Fibroblast of lung (primary cell): ENCODE measurements around the gene GUCY2C. TPM values are rescaled to one million over a fixed set of nuclear protein-coding genes. Genes with fewer than 3 reads are reported as not detected.

Experiments used
- DNase-seq, 2 donors: peaks; one replicate each; pipeline versions ENCODE4 v3.0.0 to v3.0.0-alpha.2; 2010; ENCODE audit warnings: low read depth in 2 of 2
- H2AFZ ChIP-seq: 2 replicates; pipeline ENCODE4 v1.5.1; 2012; ENCODE audit warnings: low read length, control low read depth, inconsistent platforms
- H3K27ac ChIP-seq: 2 replicates; pipeline ENCODE4 v1.5.1; 2011; ENCODE audit warnings: low read length, control low read depth; ENCODE audit not compliant: insufficient read depth
- H3K27me3 ChIP-seq: 2 replicates; pipeline ENCODE4 v1.5.1; 2011; ENCODE audit warnings: mild to moderate bottlenecking, low read length; ENCODE audit not compliant: control insufficient read depth, insufficient read depth
- H3K36me3 ChIP-seq: 2 replicates; pipeline ENCODE4 v1.5.1; 2011; ENCODE audit warnings: low read length; ENCODE audit not compliant: control insufficient read depth, insufficient read depth
- H3K4me1 ChIP-seq: 2 replicates; pipeline ENCODE4 v1.5.1; 2011; ENCODE audit warnings: low read length; ENCODE audit not compliant: control insufficient read depth, insufficient read depth; ENCODE audit errors: extremely low read depth
- H3K4me2 ChIP-seq: 2 replicates; pipeline ENCODE4 v1.5.1; 2011; ENCODE audit warnings: low read length, control low read depth; ENCODE audit not compliant: insufficient read depth; ENCODE audit errors: extremely low read depth
- H3K4me3 ChIP-seq, 4 experiments: fragments of 200-600 bp in 1 of 4; sonication (generic) in 1 of 4; replicated peaks in 1 of 4; 2 replicates each; pipeline ENCODE4 v1.5.1; 2011 to 2016; ENCODE audit warnings: low read length in 4 of 4, low read depth in 3 of 4, mild to moderate bottlenecking in 3 of 4, control low read depth in 2 of 4, inconsistent platforms in 1 of 4, mixed read lengths in 1 of 4; ENCODE audit not compliant: insufficient read depth in 1 of 4; ENCODE audit errors: control extremely low read depth in 1 of 4
- H3K79me2 ChIP-seq: 2 replicates; pipeline ENCODE4 v1.5.1; 2012; ENCODE audit warnings: mild to moderate bottlenecking, low read length, inconsistent platforms; ENCODE audit not compliant: control insufficient read depth, insufficient read depth
- H3K9ac ChIP-seq: 2 replicates; pipeline ENCODE4 v1.5.1; 2011; ENCODE audit warnings: mild to moderate bottlenecking, low read length, control low read depth; ENCODE audit not compliant: insufficient read depth
- H3K9me3 ChIP-seq: 2 replicates; pipeline ENCODE4 v1.5.1; 2012; ENCODE audit warnings: low read depth, low read length; ENCODE audit not compliant: control insufficient read depth, insufficient read depth
- H4K20me1 ChIP-seq: 2 replicates; pipeline ENCODE4 v1.5.1; 2011; ENCODE audit warnings: low read length; ENCODE audit not compliant: control insufficient read depth, insufficient read depth; ENCODE audit errors: extremely low read depth
- CTCF ChIP-seq, 2 donors: IDR thresholded peaks in 1 of 2; conservative IDR thresholded peaks in 1 of 2; 1 replicate in 1 of 2; 2 replicates in 1 of 2; pipeline ENCODE4 v1.5.1; 2011 to 2012; ENCODE audit warnings: low read length in 2 of 2, control low read depth in 1 of 2, inconsistent platforms in 1 of 2, low read depth in 1 of 2, mild to moderate bottlenecking in 1 of 2
- EZH2 ChIP-seq: IDR thresholded peaks from 2 replicates; pipeline ENCODE4 v1.5.1; 2012; ENCODE audit warnings: low read length, control low read depth, mild to moderate bottlenecking; ENCODE audit errors: missing control alignments
- polyA plus RNA-seq, 2 donors: library from polyadenylated mRNA; depleted of rRNA in 1 of 2; stranded (reverse) in 1 of 2; unstranded in 1 of 2; fragments of >200 nt; gene quantifications; 2 replicates each; pipeline ENCODE4 v1.2.1, GENCODE V29; 2011 to 2012; ENCODE audit warnings: missing spikeins in 1 of 2
- total RNA-seq: library from RNA; depleted of rRNA; stranded (reverse); fragments of >200 nt; gene quantifications from 2 replicates; pipeline ENCODE4 v1.2.1, GENCODE V29; 2014

The GUCY2C gene
- total and polyA plus RNA-seq, 2 donors (not counting 1 experiment from before 2014, with no cell fraction given) = 0.02 TPM; not detected in 1

DNA sequence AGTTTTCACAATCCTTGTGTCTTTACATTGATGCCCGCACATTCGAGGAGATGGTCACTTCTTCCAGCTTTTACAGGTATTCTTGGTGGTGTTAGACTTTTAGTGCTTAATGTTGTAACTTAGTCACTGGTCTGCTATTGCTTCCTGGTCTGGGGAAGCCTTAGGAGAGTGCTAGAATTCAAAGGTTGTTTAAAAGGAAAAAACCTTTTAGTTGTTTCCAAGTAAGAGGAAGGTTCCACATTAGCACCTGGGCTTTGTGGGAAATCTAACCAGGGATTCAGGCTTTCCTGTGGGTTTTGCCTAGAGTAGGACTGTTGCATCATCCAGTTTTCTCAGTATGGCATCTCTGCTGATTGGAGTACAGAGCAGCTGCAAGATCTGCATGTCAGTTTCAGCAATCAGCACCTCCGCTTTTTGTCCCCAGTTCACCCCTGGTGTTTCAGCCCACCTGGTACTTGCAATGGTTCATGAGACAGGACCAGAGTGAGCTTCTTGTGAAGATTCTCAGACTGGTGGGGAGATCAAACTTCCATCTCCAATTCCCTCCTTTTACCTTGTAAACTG, 84.7 kb downstream of the GUCY2C start:
- Histone ChIP-seq H3K27me3 (no peaks in the 10 kb centered on the region), H3K27ac (no peak overlapping the region), H3K9ac (no peak overlapping the region), H3K4me1 (no peaks in the 10 kb centered on the region), H4K20me1 (no peaks in the 10 kb centered on the region), H3K36me3 (no peaks in the 10 kb centered on the region), H3K4me2 (no peak overlapping the region), H3K9me3 (no peaks in the 10 kb centered on the region), H3K79me2 (no peaks in the 10 kb centered on the region), H2AFZ (no peak overlapping the region), H3K4me3 (no peak overlapping the region)
- DNase-seq = no peak
- TF ChIP-seq CTCF (conservative IDR thresholded peaks at IDR 0.05 in 1 of 2, IDR thresholded peaks at IDR 0.05 in 1 of 2; ENCODE audit: low read depth in 1 of 2, low read length in 2 of 2) (no peak), EZH2 (no peak)

GRCh38 chr12:14607568-14607967, 88.8 kb downstream of the GUCY2C start:
- no peaks in the 10 kb centered on the region for H3K36me3 ChIP-seq
- TF ChIP-seq CTCF (conservative IDR thresholded peaks at IDR 0.05 in 1 of 2, IDR thresholded peaks at IDR 0.05 in 1 of 2; ENCODE audit: low read depth in 1 of 2, low read length in 2 of 2) (no peak), EZH2 (no peak)
- no peaks in the 10 kb centered on the region for H4K20me1 ChIP-seq
- H3K79me2 ChIP-seq = no peaks in the 10 kb centered on the region
- H2AFZ ChIP-seq = no peak overlapping the region
- DNase-seq = no peak
- H3K9me3 ChIP-seq = no peaks in the 10 kb centered on the region
- no peak overlapping the region for H3K4me3 ChIP-seq
- no peak overlapping the region for H3K4me2 ChIP-seq
- no peaks in the 10 kb centered on the region for H3K27me3 ChIP-seq
- H3K27ac ChIP-seq = no peak overlapping the region
- H3K4me1 ChIP-seq = no peaks in the 10 kb centered on the region
- no peak overlapping the region for H3K9ac ChIP-seq

- Histone ChIP-seq H3K4me1 (no peaks in the 10 kb centered on the region), H3K27ac (no peak overlapping the region), H3K79me2 (no peaks in the 10 kb centered on the region), H3K4me3 (no peak overlapping the region), H3K9ac (no peak overlapping the region), H4K20me1 (no peaks in the 10 kb centered on the region), H3K27me3 (no peaks in the 10 kb centered on the region), H3K4me2 (no peak overlapping the region), H3K36me3 (no peaks in the 10 kb centered on the region), H2AFZ (no peak overlapping the region), H3K9me3 (no peaks in the 10 kb centered on the region)
- no peak for TF ChIP-seq EZH2
- TF ChIP-seq CTCF (conservative IDR thresholded peaks at IDR 0.05 in 1 of 2, IDR thresholded peaks at IDR 0.05 in 1 of 2; ENCODE audit: low read depth in 1 of 2, low read length in 2 of 2) = no peak
- DNase-seq = peak in 1 of 2 donors; percentile 2
These were observed 90.9 kb downstream of the GUCY2C start for GRCh38 chr12:14605401-14605989.
